Neuron (in vitro differentiated cells): ENCODE measurements around the gene ELAC2.

Source experiments
- H2AFZ ChIP-seq: one replicate; pipeline ENCODE4 v1.6.1; 2013; ENCODE audit warnings: low read depth, mild to moderate bottlenecking, inconsistent platforms, low read length, moderate library complexity
- H3K27me3 ChIP-seq: one replicate; pipeline ENCODE4 v1.6.1; 2013; ENCODE audit warnings: low read length; ENCODE audit not compliant: insufficient read depth
- H3K36me3 ChIP-seq: one replicate; pipeline ENCODE4 v1.6.1; 2013; ENCODE audit warnings: low read length; ENCODE audit not compliant: insufficient read depth
- H3K4me1 ChIP-seq: one replicate; pipeline ENCODE4 v1.6.1; 2013; ENCODE audit warnings: low read length; ENCODE audit not compliant: insufficient read depth
- H3K4me3 ChIP-seq: 2 replicates; pipeline ENCODE4 v1.5.1; 2013; ENCODE audit warnings: mild to moderate bottlenecking, low read length, moderate library complexity
- H3K9me3 ChIP-seq: one replicate; pipeline ENCODE4 v1.6.1; 2013; ENCODE audit warnings: low read length

ELAC2 gene

GRCh38 chr17:12974005-12974531 lies 43.8 kb downstream of the ELAC2 start:
- no peaks in the 10 kb centered on the region for H3K9me3 ChIP-seq
- H2AFZ ChIP-seq: peak overlapping the region; percentile 18
- no peaks in the 10 kb centered on the region for H3K36me3 ChIP-seq
- peaks cover 4% of the 10 kb centered on the region for H3K4me1 ChIP-seq
- peaks cover 7% of the 10 kb centered on the region for H3K27me3 ChIP-seq
- peak overlapping the region; percentile 1 for H3K4me3 ChIP-seq

- Histone ChIP-seq H3K4me3 (peak overlapping the region; percentile 1), H3K27me3 (peaks cover 7% of the 10 kb centered on the region), H3K9me3 (no peaks in the 10 kb centered on the region)
Measured at GRCh38 chr17:12973496-12974004, 44.3 kb downstream of the ELAC2 start.

GRCh38 chr17:12967962-12968361 lies 49.9 kb downstream of the ELAC2 start:
- Histone ChIP-seq H3K4me3 (no peak overlapping the region), H3K9me3 (no peaks in the 10 kb centered on the region)

More at GRCh38 chr17:12973496-12974004, 44.3 kb downstream of the ELAC2 start:
- H2AFZ ChIP-seq: peak overlapping the region; percentile 18
- H3K4me1 ChIP-seq: peaks cover 4% of the 10 kb centered on the region
- no peaks in the 10 kb centered on the region for H3K36me3 ChIP-seq

GRCh38 chr17:12966413-12966812 lies 51.4 kb downstream of the ELAC2 start:
- no peaks in the 10 kb centered on the region for H3K36me3 ChIP-seq
- H2AFZ ChIP-seq: no peak overlapping the region
- H3K27me3 ChIP-seq: no peaks in the 10 kb centered on the region
- no peak overlapping the region for H3K4me3 ChIP-seq
- H3K4me1 ChIP-seq: no peaks in the 10 kb centered on the region
- no peaks in the 10 kb centered on the region for H3K9me3 ChIP-seq

More at GRCh38 chr17:12967962-12968361, 49.9 kb downstream of the ELAC2 start:
- Histone ChIP-seq H3K4me1 (no peaks in the 10 kb centered on the region), H3K27me3 (no peaks in the 10 kb centered on the region), H2AFZ (no peak overlapping the region), H3K36me3 (no peaks in the 10 kb centered on the region)

- H3K27me3 ChIP-seq: no peaks in the 10 kb centered on the region
- no peaks in the 10 kb centered on the region for H3K36me3 ChIP-seq
- no peak overlapping the region for H3K4me3 ChIP-seq
- H3K9me3 ChIP-seq: no peaks in the 10 kb centered on the region
- no peak overlapping the region for H2AFZ ChIP-seq
- H3K4me1 ChIP-seq: no peaks in the 10 kb centered on the region
Measured at GRCh38 chr17:12965988-12966387, 51.8 kb downstream of the ELAC2 start.

- Histone ChIP-seq H2AFZ (no peak overlapping the region), H3K27me3 (no peaks in the 10 kb centered on the region), H3K36me3 (no peaks in the 10 kb centered on the region), H3K4me3 (no peak overlapping the region), H3K4me1 (no peaks in the 10 kb centered on the region), H3K9me3 (no peaks in the 10 kb centered on the region)
Measured at GRCh38 chr17:12964840-12965239, 53.0 kb downstream of the ELAC2 start.

- no peaks in the 10 kb centered on the region for H3K4me1 ChIP-seq
- no peaks in the 10 kb centered on the region for H3K27me3 ChIP-seq
- no peak overlapping the region for H3K4me3 ChIP-seq
- no peak overlapping the region for H2AFZ ChIP-seq
- no peaks in the 10 kb centered on the region for H3K9me3 ChIP-seq
- H3K36me3 ChIP-seq: no peaks in the 10 kb centered on the region
Measured at GRCh38 chr17:12964162-12964561, 53.7 kb downstream of the ELAC2 start.

GRCh38 chr17:12963505-12963904 lies 54.3 kb downstream of the ELAC2 start:
- no peaks in the 10 kb centered on the region for H3K27me3 ChIP-seq
- no peak overlapping the region for H3K4me3 ChIP-seq
- H2AFZ ChIP-seq: no peak overlapping the region

GRCh38 chr17:12961655-12962054 lies 56.2 kb downstream of the ELAC2 start:
- H3K36me3 ChIP-seq: no peaks in the 10 kb centered on the region
- no peak overlapping the region for H3K4me3 ChIP-seq
- no peaks in the 10 kb centered on the region for H3K27me3 ChIP-seq
- H3K4me1 ChIP-seq: no peaks in the 10 kb centered on the region
- no peak overlapping the region for H2AFZ ChIP-seq
- H3K9me3 ChIP-seq: peaks cover 3% of the 10 kb centered on the region

More at GRCh38 chr17:12963505-12963904, 54.3 kb downstream of the ELAC2 start:
- Histone ChIP-seq H3K9me3 (no peaks in the 10 kb centered on the region), H3K4me1 (no peaks in the 10 kb centered on the region), H3K36me3 (no peaks in the 10 kb centered on the region)

GRCh38 chr17:12959441-12959840 lies 58.4 kb downstream of the ELAC2 start:
- Histone ChIP-seq H3K9me3 (peaks cover 7% of the 10 kb centered on the region), H3K4me1 (no peaks in the 10 kb centered on the region), H3K36me3 (no peaks in the 10 kb centered on the region), H3K4me3 (no peak overlapping the region), H3K27me3 (no peaks in the 10 kb centered on the region), H2AFZ (no peak overlapping the region)

GRCh38 chr17:12958786-12959185 lies 59.0 kb downstream of the ELAC2 start:
- Histone ChIP-seq H3K9me3 (peaks cover 9% of the 10 kb centered on the region), H2AFZ (no peak overlapping the region), H3K4me3 (no peak overlapping the region), H3K4me1 (no peaks in the 10 kb centered on the region), H3K36me3 (no peaks in the 10 kb centered on the region), H3K27me3 (no peaks in the 10 kb centered on the region)

GRCh38 chr17:12955521-12955920 lies 62.3 kb downstream of the ELAC2 start:
- H3K27me3 ChIP-seq: no peaks in the 10 kb centered on the region
- H3K9me3 ChIP-seq: peaks cover 9% of the 10 kb centered on the region
- no peak overlapping the region for H3K4me3 ChIP-seq
- no peak overlapping the region for H2AFZ ChIP-seq
- H3K36me3 ChIP-seq: no peaks in the 10 kb centered on the region
- no peaks in the 10 kb centered on the region for H3K4me1 ChIP-seq

- no peaks in the 10 kb centered on the region for H3K36me3 ChIP-seq
- no peaks in the 10 kb centered on the region for H3K4me1 ChIP-seq
- H2AFZ ChIP-seq: no peak overlapping the region
- H3K9me3 ChIP-seq: peaks cover 9% of the 10 kb centered on the region
- H3K27me3 ChIP-seq: no peaks in the 10 kb centered on the region
- no peak overlapping the region for H3K4me3 ChIP-seq
Measured at GRCh38 chr17:12953156-12953555, 64.7 kb downstream of the ELAC2 start.

GRCh38 chr17:12952012-12952411 lies 65.8 kb downstream of the ELAC2 start:
- Histone ChIP-seq H2AFZ (no peak overlapping the region), H3K9me3 (peaks cover 6% of the 10 kb centered on the region)

More at GRCh38 chr17:12952012-12952411, 65.8 kb downstream of the ELAC2 start:
- Histone ChIP-seq H3K36me3 (no peaks in the 10 kb centered on the region), H3K4me1 (no peaks in the 10 kb centered on the region), H3K27me3 (no peaks in the 10 kb centered on the region), H3K4me3 (no peak overlapping the region)
